Choroid plexus epithelial cell (primary cell): Measurements from ENCODE around the gene AFAP1.

ENCODE experiments used
- DNase-seq: peaks from one replicate; pipeline ENCODE4 v3.0.0-alpha.2; 2010; ENCODE audit warnings: low read depth
- H3K4me3 ChIP-seq: 2 replicates; pipeline ENCODE4 v1.5.1; 2011; ENCODE audit warnings: low read depth, mild to moderate bottlenecking, control low read depth, low read length, moderate library complexity
- TF ChIP-seq, protein P1 (sequence below): conservative IDR thresholded peaks from 2 replicates; pipeline ENCODE4 v1.5.1; 2011; ENCODE audit warnings: low read depth, mild to moderate bottlenecking, control low read depth, inconsistent platforms, low read length, moderate library complexity

The AFAP1 gene

DNA sequence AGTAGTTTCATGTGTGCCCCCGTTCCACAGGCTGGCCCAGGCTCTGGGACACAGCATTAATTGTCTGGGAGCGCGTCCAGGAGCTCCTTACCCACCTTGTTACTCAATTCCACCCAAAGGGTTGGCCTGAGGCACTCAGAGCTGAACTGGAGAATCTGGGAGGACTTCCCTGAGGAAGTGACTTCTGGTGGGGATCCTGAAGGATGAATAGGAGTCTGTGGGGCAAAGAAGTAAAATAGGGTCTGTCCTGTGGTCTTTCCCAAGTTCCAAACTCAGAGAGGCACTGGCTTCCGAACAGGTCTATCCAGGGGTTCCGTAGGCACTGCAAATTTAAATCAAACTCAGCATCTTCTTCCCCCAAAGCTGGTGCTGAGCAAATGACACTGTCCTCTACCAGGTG, 204.3 kb downstream of the AFAP1 start:
- DNase-seq = no peak
- no peak overlapping the region for H3K4me3 ChIP-seq
- TF ChIP-seq, protein P1, sequence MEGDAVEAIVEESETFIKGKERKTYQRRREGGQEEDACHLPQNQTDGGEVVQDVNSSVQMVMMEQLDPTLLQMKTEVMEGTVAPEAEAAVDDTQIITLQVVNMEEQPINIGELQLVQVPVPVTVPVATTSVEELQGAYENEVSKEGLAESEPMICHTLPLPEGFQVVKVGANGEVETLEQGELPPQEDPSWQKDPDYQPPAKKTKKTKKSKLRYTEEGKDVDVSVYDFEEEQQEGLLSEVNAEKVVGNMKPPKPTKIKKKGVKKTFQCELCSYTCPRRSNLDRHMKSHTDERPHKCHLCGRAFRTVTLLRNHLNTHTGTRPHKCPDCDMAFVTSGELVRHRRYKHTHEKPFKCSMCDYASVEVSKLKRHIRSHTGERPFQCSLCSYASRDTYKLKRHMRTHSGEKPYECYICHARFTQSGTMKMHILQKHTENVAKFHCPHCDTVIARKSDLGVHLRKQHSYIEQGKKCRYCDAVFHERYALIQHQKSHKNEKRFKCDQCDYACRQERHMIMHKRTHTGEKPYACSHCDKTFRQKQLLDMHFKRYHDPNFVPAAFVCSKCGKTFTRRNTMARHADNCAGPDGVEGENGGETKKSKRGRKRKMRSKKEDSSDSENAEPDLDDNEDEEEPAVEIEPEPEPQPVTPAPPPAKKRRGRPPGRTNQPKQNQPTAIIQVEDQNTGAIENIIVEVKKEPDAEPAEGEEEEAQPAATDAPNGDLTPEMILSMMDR = no peak

DNA sequence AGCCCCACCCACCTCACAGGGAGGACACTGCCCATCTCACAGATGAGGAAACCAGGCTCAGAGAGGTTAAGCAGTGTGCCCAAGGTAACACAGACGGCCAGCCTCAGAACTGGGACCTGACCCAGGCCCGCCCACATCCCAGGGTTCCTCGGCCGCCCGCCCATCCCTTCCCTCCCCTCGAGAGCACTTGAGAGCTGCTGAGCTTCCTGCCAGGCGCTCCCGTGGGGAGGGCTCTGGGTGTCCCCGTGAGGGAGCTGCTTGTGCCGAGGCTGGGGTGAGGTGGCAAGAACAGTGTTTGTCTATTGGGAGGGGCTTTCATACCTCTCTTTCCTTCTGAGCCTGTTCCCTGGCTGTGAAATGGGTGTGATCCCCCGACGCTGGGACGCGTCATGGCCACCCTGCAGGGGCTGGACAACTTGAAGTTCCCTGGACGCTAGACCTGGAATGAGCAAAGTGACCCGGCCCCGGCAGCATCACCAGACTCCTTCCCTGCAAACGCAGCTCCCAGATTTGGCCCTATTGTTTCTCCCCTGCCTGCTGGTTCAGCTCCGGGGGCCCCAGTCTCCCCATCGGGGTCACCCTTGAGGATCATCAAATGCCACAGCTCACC, 204.9 kb downstream of the AFAP1 start:
- no peak for DNase-seq
- TF ChIP-seq, protein P1 = no peak

GRCh38 chr4:7733801-7734650, 205.6 kb downstream of the AFAP1 start:
- TF ChIP-seq, protein P1 = no peak
- DNase-seq = no peak
- no peak overlapping the region for H3K4me3 ChIP-seq

More for the DNA sequence above, 204.9 kb downstream of the AFAP1 start:
- H3K4me3 ChIP-seq = no peak overlapping the region

- TF ChIP-seq, protein P1 = no peak
- H3K4me3 ChIP-seq = no peak overlapping the region
- no peak for DNase-seq
Measured at GRCh38 chr4:7733201-7733600, 206.5 kb downstream of the AFAP1 start.

- no peak overlapping the region for H3K4me3 ChIP-seq
- TF ChIP-seq, protein P1 = no peak
- no peak for DNase-seq
Measured at GRCh38 chr4:7732263-7732662, 207.4 kb downstream of the AFAP1 start.

- TF ChIP-seq, protein P1 = no peak
- H3K4me3 ChIP-seq = no peak overlapping the region
- DNase-seq = no peak
Measured at GRCh38 chr4:7731437-7731836, 208.2 kb downstream of the AFAP1 start.

- no peak overlapping the region for H3K4me3 ChIP-seq
- TF ChIP-seq, protein P1 = no peak
- DNase-seq = no peak
Measured at GRCh38 chr4:7727749-7728148, 211.9 kb downstream of the AFAP1 start.
